GM23338 (cell line): Measurements from ENCODE around the gene PEX19. TPM values are rescaled to one million over a fixed set of nuclear protein-coding genes. Genes with fewer than 3 reads are reported as not detected.

ENCODE experiments used
- ATAC-seq: fragments of 200-7000 bp; cut with Tn5 transposase; 3 replicates; pipeline ENCODE4 v1.9.1; 2020
- DNase-seq: peaks from one replicate; pipeline ENCODE4 v3.0.0-alpha.2; 2015; ENCODE audit warnings: low spot score
- H2AFZ ChIP-seq: fragments of 200-600 bp; sonication (generic); 2 replicates; pipeline ENCODE4 v1.8.0; 2016; ENCODE audit warnings: antibody characterized with exemption, mild to moderate bottlenecking, moderate library complexity
- H3F3A ChIP-seq: fragments of 200-600 bp; sonication (generic); replicated peaks from 2 replicates; pipeline ENCODE4 v1.8.0; 2017; ENCODE audit warnings: antibody characterized with exemption, mixed run types, low read depth
- H3K27ac ChIP-seq: fragments of 200-600 bp; sonication (generic); 2 replicates; pipeline ENCODE4 v1.6.1; 2016; ENCODE audit warnings: low read depth
- H3K27me3 ChIP-seq: fragments of 200-600 bp; sonication (generic); 2 replicates; pipeline ENCODE4 v1.8.0; 2016; ENCODE audit warnings: mild to moderate bottlenecking, mixed run types, moderate library complexity; ENCODE audit not compliant: insufficient read depth
- H3K36me3 ChIP-seq: fragments of 200-600 bp; sonication (generic); 2 replicates; pipeline ENCODE4 v1.8.0; 2016; ENCODE audit warnings: mild to moderate bottlenecking; ENCODE audit not compliant: insufficient read depth
- H3K4me1 ChIP-seq: fragments of 200-600 bp; sonication (generic); 2 replicates; pipeline ENCODE4 v1.8.0; 2016; ENCODE audit warnings: mild to moderate bottlenecking, moderate library complexity; ENCODE audit not compliant: insufficient read depth
- H3K4me2 ChIP-seq: fragments of 200-600 bp; sonication (generic); 2 replicates; pipeline ENCODE4 v1.7.1; 2017; ENCODE audit warnings: mixed run types
- H3K4me3 ChIP-seq: fragments of 200-600 bp; sonication (generic); 2 replicates; pipeline ENCODE4 v1.6.1; 2016; ENCODE audit warnings: mixed run types
- H3K79me2 ChIP-seq: fragments of 200-600 bp; sonication (generic); replicated peaks from 2 replicates; pipeline ENCODE4 v1.8.0; 2017; ENCODE audit warnings: mild to moderate bottlenecking; ENCODE audit not compliant: insufficient read depth
- H3K9me2 ChIP-seq: fragments of 200-600 bp; sonication (generic); 2 replicates; pipeline ENCODE4 v1.8.0; 2017; ENCODE audit not compliant: insufficient read depth
- H4K20me1 ChIP-seq: fragments of 200-600 bp; sonication (generic); replicated peaks from 2 replicates; pipeline ENCODE4 v1.8.0; 2017; ENCODE audit warnings: mild to moderate bottlenecking; ENCODE audit not compliant: insufficient read depth
- H3K27ac Mint-ChIP-seq: 2 replicates; pipeline ENCODE4 v1.8.0; 2020; ENCODE audit warnings: inconsistent platforms, mild to moderate bottlenecking, moderate library complexity, mixed read lengths
- H3K27me3 Mint-ChIP-seq: 3 replicates; pipeline ENCODE4 v1.8.0; 2022; ENCODE audit warnings: low read depth, mild to moderate bottlenecking, moderate library complexity, mixed read lengths, inconsistent platforms; ENCODE audit not compliant: insufficient read depth, poor library complexity
- H3K36me3 Mint-ChIP-seq: 3 replicates; pipeline ENCODE4 v1.8.0; 2021; ENCODE audit warnings: low read depth, mild to moderate bottlenecking, inconsistent platforms, moderate library complexity, mixed read lengths
- H3K4me1 Mint-ChIP-seq: 3 replicates; pipeline ENCODE4 v1.8.0; 2020; ENCODE audit warnings: mild to moderate bottlenecking, inconsistent platforms, mixed read lengths
- H3K4me3 Mint-ChIP-seq: 3 replicates; pipeline ENCODE4 v1.8.0; 2021; ENCODE audit warnings: moderate library complexity, mild to moderate bottlenecking, inconsistent platforms, mixed read lengths
- H3K9me3 Mint-ChIP-seq: 3 replicates; pipeline ENCODE4 v1.8.0; 2020; ENCODE audit warnings: moderate library complexity, mild to moderate bottlenecking, inconsistent platforms, mixed read lengths
- CREB1 ChIP-seq: fragments of 250-450 bp; sonication (Bioruptor Pico); IDR thresholded peaks from 2 replicates; pipeline ENCODE4 v1.5.0; 2020; ENCODE audit warnings: low read depth, mild to moderate bottlenecking, moderate library complexity
- CTCF ChIP-seq, 2 experiments: fragments of 200-600 bp in 1 of 2; sonication (generic) in 1 of 2; conservative IDR thresholded peaks; 2 replicates each; pipeline versions ENCODE4 v1.5.1 to v1.6.1; 2016 to 2017; ENCODE audit warnings: antibody characterized with exemption in 2 of 2, low read depth in 2 of 2, mild to moderate bottlenecking in 2 of 2, moderate library complexity in 1 of 2
- ETS1 ChIP-seq: IDR thresholded peaks from 2 replicates; pipeline ENCODE4 v1.6.1; 2016; ENCODE audit warnings: antibody characterized with exemption
- EZH2 ChIP-seq: fragments of 200-600 bp; sonication (generic); IDR thresholded peaks from one replicate; pipeline ENCODE4 v1.8.0; 2017; ENCODE audit warnings: antibody characterized with exemption, mild to moderate bottlenecking, low read depth; ENCODE audit not compliant: unreplicated experiment
- EZH2phosphoT487 ChIP-seq: fragments of 200-600 bp; sonication (generic); IDR thresholded peaks from one replicate; pipeline ENCODE4 v1.8.1; 2018; ENCODE audit warnings: antibody characterized with exemption; ENCODE audit not compliant: unreplicated experiment
- JUNB ChIP-seq: IDR thresholded peaks from one replicate; pipeline ENCODE4 v1.6.1; 2016; ENCODE audit warnings: antibody characterized with exemption; ENCODE audit not compliant: unreplicated experiment
- NANOG ChIP-seq: IDR thresholded peaks from 2 replicates; pipeline ENCODE4 v1.6.1; 2016; ENCODE audit warnings: antibody characterized with exemption, borderline replicate concordance
- POLR2AphosphoS5 ChIP-seq: IDR thresholded peaks from 2 replicates; pipeline ENCODE4 v1.6.1; 2016; ENCODE audit warnings: antibody characterized with exemption, low read depth
- REST ChIP-seq: IDR thresholded peaks from one replicate; pipeline ENCODE4 v1.6.1; 2018; ENCODE audit warnings: antibody characterized with exemption; ENCODE audit not compliant: unreplicated experiment
- STAT1 ChIP-seq: IDR thresholded peaks from one replicate; pipeline ENCODE4 v1.6.1; 2016; ENCODE audit warnings: antibody characterized with exemption; ENCODE audit not compliant: unreplicated experiment
- ZNF114 ChIP-seq: fragments of 250-450 bp; sonication (Bioruptor Pico); IDR thresholded peaks from 2 replicates; pipeline ENCODE4 v1.5.0; 2020; ENCODE audit warnings: mild to moderate bottlenecking, moderate library complexity
- ZNF331 ChIP-seq: fragments of 250-450 bp; sonication (Bioruptor Pico); IDR thresholded peaks from 2 replicates; pipeline ENCODE4 v1.5.0; 2020; ENCODE audit warnings: low read depth, mild to moderate bottlenecking, moderate library complexity
- ZNF462 ChIP-seq: fragments of 250-450 bp; sonication (Bioruptor Pico); IDR thresholded peaks from 2 replicates; pipeline ENCODE4 v1.5.0; 2020; ENCODE audit warnings: mild to moderate bottlenecking, moderate library complexity
- polyA plus RNA-seq: library from polyadenylated mRNA; unstranded; fragments of >200 nt; fragmentation: Nextera tagmentation; extraction: Ambion mirVana; gene quantifications from 2 replicates; pipeline ENCODE4 v1.2.1, GENCODE V29; 2016
- total RNA-seq: library from RNA; depleted of rRNA; stranded (reverse); fragments of >200 nt; shearing (Covaris generic); gene quantifications from 2 replicates; pipeline ENCODE4 v1.2.3, GENCODE V29; 2014

Gene PEX19
- total and polyA plus RNA-seq, 2 experiments from 2014 or later: 21.8 to 56.7 TPM

- Mint-ChIP-seq H3K9me3 (no peaks in the 10 kb centered on the region), H3K27me3 (peaks cover 1% of the 10 kb centered on the region), H3K4me3 (no peak overlapping the region), H3K4me1 (no peaks in the 10 kb centered on the region), H3K27ac (no peak overlapping the region), H3K36me3 (peaks cover 50% of the 10 kb centered on the region)
- Histone ChIP-seq H3K4me2 (no peak overlapping the region), H4K20me1 (peaks cover 28% of the 10 kb centered on the region), H3K4me1 (no peaks in the 10 kb centered on the region), H3F3A (no peaks in the 10 kb centered on the region), H3K27ac (no peak overlapping the region), H2AFZ (no peak overlapping the region), H3K4me3 (no peak overlapping the region), H3K27me3 (no peaks in the 10 kb centered on the region), H3K9me2 (no peaks in the 10 kb centered on the region), H3K36me3 (peaks cover 50% of the 10 kb centered on the region), H3K79me2 (peaks cover 20% of the 10 kb centered on the region)
- no peak for ATAC-seq
- TF ChIP-seq NANOG (no peak), ZNF331 (CRISPR knock-in tag) (no peak), ZNF462 (CRISPR knock-in tag) (no peak), ETS1 (no peak), CTCF (conservative IDR thresholded peaks at IDR 0.05; ENCODE audit: low read depth in 2 of 2) (no peak), POLR2AphosphoS5 (no peak), ZNF114 (CRISPR knock-in tag) (no peak), REST (no peak), STAT1 (no peak), JUNB (no peak), CREB1 (CRISPR knock-in tag) (no peak), EZH2 (no peak), EZH2phosphoT487 (no peak)
- DNase-seq: no peak
Observed at GRCh38 chr1:160332516-160332915, 47.6 kb upstream of the PEX19 start.
